GM10248 (cell line): ENCODE results near the gene PECR.

Experiments used
- CTCF ChIA-PET: fragments of 300-600 bp; sonication (Branson Sonifier 250); formaldehyde crosslinking; extraction: SDS; loops from one replicate; lab custom pipeline; 2021; ENCODE audit warnings: antibody characterized with exemption; lab: Yijun Ruan, JAX
- POLR2A ChIA-PET: fragments of 350-650 bp; sonication (Branson Sonifier 250); formaldehyde crosslinking; extraction: SDS; loops from one replicate; lab custom pipeline; 2020; ENCODE audit warnings: antibody characterized with exemption; lab: Yijun Ruan, JAX
- DNase-seq: peaks from one replicate; pipeline ENCODE4 v3.0.0; 2012; ENCODE audit errors: extremely low spot score
- CTCF ChIP-seq: IDR thresholded peaks from 2 replicates; pipeline ENCODE4 v1.5.1; 2012; ENCODE audit warnings: mild to moderate bottlenecking, low read depth; ENCODE audit errors: extremely low read depth, missing control alignments, control extremely low read depth

Gene PECR

GRCh38 chr2:216047397-216047796, 34.2 kb downstream of the PECR start:
- no peak for TF ChIP-seq CTCF
- ChIA-PET CTCF (interaction anchor here (1.0 to 1.5 kb wide), 2 partner anchors 13 to 67 kb away, joined by 3 to 6 read pairs; no protein-coding TSS in a partner anchor), POLR2A (no interaction called here)
- no peak for DNase-seq

GRCh38 chr2:216044883-216045486, 36.6 kb downstream of the PECR start:
- no peak for TF ChIP-seq CTCF
- CTCF ChIA-PET: interaction anchor here (1.0 to 5.0 kb wide), 6 partner anchors 11 to 93 kb away, joined by 4 to 58 read pairs (median 4); no protein-coding TSS in a partner anchor
- peak; percentile 31 for DNase-seq
- POLR2A ChIA-PET: interaction anchor here (0.6 kb wide), 1 partner anchor 9 kb away, joined by 3 read pairs; no protein-coding TSS in a partner anchor

- CTCF ChIA-PET: interaction anchor here (0.8 to 5.0 kb wide), 7 partner anchors 10 to 92 kb away, joined by 3 to 58 read pairs (median 4); no protein-coding TSS in a partner anchor
Observed at GRCh38 chr2:216043949-216044348, 37.7 kb downstream of the PECR start.

GRCh38 chr2:216041438-216041837, 40.2 kb downstream of the PECR start:
- CTCF ChIA-PET: interaction anchor here (0.9 to 5.0 kb wide), 6 partner anchors 8 to 363 kb away, joined by 3 to 58 read pairs (median 4); no protein-coding TSS in a partner anchor
- POLR2A ChIA-PET: no interaction called here
- no peak for DNase-seq
- no peak for TF ChIP-seq CTCF

More at GRCh38 chr2:216043949-216044348, 37.7 kb downstream of the PECR start:
- POLR2A ChIA-PET: no interaction called here
- TF ChIP-seq CTCF: no peak
- no peak for DNase-seq

GRCh38 chr2:216039918-216040317, 41.7 kb downstream of the PECR start:
- CTCF ChIA-PET: interaction anchor here (1.1 to 1.5 kb wide), 4 partner anchors 10 to 20 kb away, joined by 3 to 4 read pairs (median 3); no protein-coding TSS in a partner anchor
- POLR2A ChIA-PET: no interaction called here
- no peak for DNase-seq

GRCh38 chr2:216034065-216034464, 47.5 kb downstream of the PECR start:
- ChIA-PET POLR2A (no interaction called here), CTCF (interaction anchor here (0.6 to 10.8 kb wide), 34 partner anchors 10 to 632 kb away, joined by 3 to 193 read pairs (median 5); partner anchors contain the start of genes PECR, TMEM169 and XRCC5)
- peak; percentile 83 for TF ChIP-seq CTCF
- peak; percentile 71 for DNase-seq

More at GRCh38 chr2:216039918-216040317, 41.7 kb downstream of the PECR start:
- TF ChIP-seq CTCF: no peak
